Endothelial cell of umbilical vein (primary cell): ENCODE results near the gene UBR4. TPM values are rescaled to one million over a fixed set of nuclear protein-coding genes. Genes with fewer than 3 reads are reported as not detected.

Experiments used
- BruUV-seq: library from RNA; stranded (reverse); fragments of 400-500 nt; replicated peaks from 2 replicates; lab custom pipeline; 2021; lab: Mats Ljungman, UMichigan
- CTCF ChIA-PET: fragments of 300-600, 350-600 bp; sonication (Branson Sonifier 250); formaldehyde crosslinking; loops from one replicate; lab custom pipeline; 2021; ENCODE audit warnings: antibody characterized with exemption, inconsistent platforms; lab: Charles Lee
- POLR2A ChIA-PET: fragments of 300-600, 350-600 bp; sonication (Branson Sonifier 250); formaldehyde crosslinking; loops from one replicate; lab custom pipeline; 2021; ENCODE audit warnings: antibody characterized with exemption, inconsistent platforms; lab: Charles Lee
- DNase-seq: peaks from one replicate; pipeline ENCODE4 v3.0.0-alpha.2; 2011; ENCODE audit warnings: low read depth, low spot score
- FAIRE-seq: peaks from 2 replicates; lab custom pipeline; 2011; peaks lifted over from hg19 to GRCh38; lab: Jason Lieb, UNC
- H2AFZ ChIP-seq: 2 replicates; pipeline ENCODE4 v1.6.0; 2012; ENCODE audit warnings: low read depth, low read length, control low read depth, inconsistent platforms
- H3K27ac ChIP-seq: 2 replicates; pipeline ENCODE4 v1.5.1; 2011; ENCODE audit warnings: low read depth, mild to moderate bottlenecking, control low read depth, low read length, moderate library complexity; ENCODE audit not compliant: insufficient read depth
- H3K27me3 ChIP-seq, 2 experiments: 2 replicates each; pipeline versions ENCODE4 v1.6.0 to v1.6.1; 2011; ENCODE audit warnings: low read length in 2 of 2, mixed read lengths in 1 of 2; ENCODE audit not compliant: control insufficient read depth in 2 of 2, insufficient read depth in 2 of 2
- H3K36me3 ChIP-seq, 2 experiments: 2 replicates in 1 of 2; 3 replicates in 1 of 2; pipeline ENCODE4 v1.5.1; 2011; ENCODE audit warnings: low read length in 2 of 2, mild to moderate bottlenecking in 1 of 2, moderate library complexity in 1 of 2; ENCODE audit not compliant: control insufficient read depth in 2 of 2, insufficient read depth in 2 of 2; ENCODE audit errors: extremely low read depth in 1 of 2
- H3K4me1 ChIP-seq: 3 replicates; pipeline ENCODE4 v1.5.1; 2011; ENCODE audit warnings: mild to moderate bottlenecking, low read length; ENCODE audit not compliant: control insufficient read depth, insufficient read depth; ENCODE audit errors: extremely low read depth
- H3K4me2 ChIP-seq: 2 replicates; pipeline ENCODE4 v1.6.1; 2011; ENCODE audit warnings: low read length, control low read depth, mixed read lengths; ENCODE audit not compliant: insufficient read depth
- H3K4me3 ChIP-seq, 3 experiments: fragments of 200-600 bp in 1 of 3; sonication (generic), shearing (Covaris generic) in 1 of 3; replicated peaks in 1 of 3; 2 replicates each; pipeline ENCODE4 v1.5.1; 2011 to 2016; ENCODE audit warnings: control low read depth in 3 of 3, low read length in 3 of 3, mild to moderate bottlenecking in 2 of 3, inconsistent platforms in 1 of 3, low read depth in 1 of 3, moderate library complexity in 1 of 3; ENCODE audit not compliant: insufficient read depth in 1 of 3
- H3K79me2 ChIP-seq: 2 replicates; pipeline ENCODE4 v1.6.0; 2012; ENCODE audit warnings: low read length, inconsistent platforms; ENCODE audit not compliant: control insufficient read depth, insufficient read depth
- H3K9ac ChIP-seq: replicated peaks from 2 replicates; pipeline ENCODE3; 2011; ENCODE audit warnings: low read length, control low read depth; ENCODE audit not compliant: insufficient read depth; ENCODE audit errors: extremely low read depth
- H3K9me1 ChIP-seq: replicated peaks from 3 replicates; pipeline ENCODE4 v1.6.0; 2011; ENCODE audit warnings: mild to moderate bottlenecking, low read length; ENCODE audit not compliant: control insufficient read depth, insufficient read depth; ENCODE audit errors: extremely low read depth
- H3K9me3 ChIP-seq: replicated peaks from 2 replicates; pipeline ENCODE4 v1.5.1; 2012; ENCODE audit warnings: low read length, inconsistent platforms; ENCODE audit not compliant: control insufficient read depth, insufficient read depth
- H4K20me1 ChIP-seq: replicated peaks from 2 replicates; pipeline ENCODE3; 2011; ENCODE audit warnings: mild to moderate bottlenecking, low read length; ENCODE audit not compliant: control insufficient read depth, insufficient read depth; ENCODE audit errors: extremely low read depth
- EZH2 ChIP-seq: IDR thresholded peaks from 2 replicates; pipeline ENCODE4 v1.6.1; 2012; ENCODE audit warnings: borderline replicate concordance, low read depth, mild to moderate bottlenecking, moderate library complexity, low read length, inconsistent platforms; ENCODE audit not compliant: severe bottlenecking
- FOS ChIP-seq: IDR thresholded peaks from 2 replicates; pipeline ENCODE4 v1.6.1; 2011; ENCODE audit warnings: mild to moderate bottlenecking, low read length, moderate library complexity, borderline replicate concordance; ENCODE audit not compliant: insufficient read depth
- GATA2 ChIP-seq: IDR thresholded peaks from 2 replicates; pipeline ENCODE4 v1.7.0; 2011; ENCODE audit warnings: low read depth, mild to moderate bottlenecking, moderate library complexity, mixed read lengths, low read length; ENCODE audit not compliant: insufficient read length, insufficient read depth
- JUN ChIP-seq: IDR thresholded peaks from 2 replicates; pipeline ENCODE4 v1.6.1; 2011; ENCODE audit warnings: borderline replicate concordance, low read depth; ENCODE audit not compliant: insufficient read length, insufficient read depth
- MYC ChIP-seq: IDR thresholded peaks from one replicate; pipeline ENCODE4 v1.6.1; 2011; ENCODE audit warnings: mild to moderate bottlenecking, low read depth, low read length
- POLR2A ChIP-seq: IDR thresholded peaks from 2 replicates; pipeline ENCODE4 v1.6.1; 2012; ENCODE audit warnings: low read depth, mild to moderate bottlenecking, control low read depth, low read length
- POLR2AphosphoS5 ChIP-seq: IDR thresholded peaks from 2 replicates; pipeline ENCODE4 v1.6.1; 2012; ENCODE audit warnings: low read depth, mild to moderate bottlenecking, control low read depth, low read length, moderate library complexity; ENCODE audit not compliant: insufficient read depth
- dilution Hi-C: fragments of 300-500 bp; cut with MboI; formaldehyde crosslinking; loops from one replicate; pipeline ENCODE4 v1.15.0; 2019; ENCODE audit warnings: low sequenced_read_pairs; ENCODE audit not compliant: extremely low pct_ligation_motif_present
- intact Hi-C: fragments of 100-400 bp; cut with micrococcal nuclease; formaldehyde crosslinking; loops from one replicate; pipeline ENCODE4 v1.10.0; 2022
- polyA plus RNA-seq, 4 experiments: library from polyadenylated mRNA; depleted of rRNA in 3 of 4; stranded (reverse) in 3 of 4; unstranded in 1 of 4; fragments of >200 nt; gene quantifications; 2 replicates each; pipeline versions ENCODE4 v1.2.1 to v1.2.3, GENCODE V29; 2011 to 2012; ENCODE audit warnings: missing spikeins in 1 of 4
- total RNA-seq: library from RNA; stranded (reverse); gene quantifications from 2 replicates; pipeline ENCODE4 v1.2.3, GENCODE V29; 2021
- TF ChIP-seq, protein P1 (sequence below), 2 donors: IDR thresholded peaks; 1 replicate in 1 of 2; 2 replicates in 1 of 2; pipeline ENCODE4 v1.5.1; 2011; ENCODE audit warnings: low read length in 2 of 2, mild to moderate bottlenecking in 2 of 2, moderate library complexity in 2 of 2, control low read depth in 1 of 2, inconsistent platforms in 1 of 2, low read depth in 1 of 2; ENCODE audit not compliant: insufficient read depth in 1 of 2; ENCODE audit errors: extremely low read depth in 1 of 2
- TF ChIP-seq, protein P2 (sequence below): IDR thresholded peaks from 2 replicates; pipeline ENCODE4 v1.6.1; 2011; ENCODE audit not compliant: insufficient read depth, insufficient read length

Gene UBR4
- total and polyA plus RNA-seq, 2 donors (not counting 3 experiments of a cell fraction or from before 2014, with no cell fraction given): 125 to 150 TPM

DNA sequence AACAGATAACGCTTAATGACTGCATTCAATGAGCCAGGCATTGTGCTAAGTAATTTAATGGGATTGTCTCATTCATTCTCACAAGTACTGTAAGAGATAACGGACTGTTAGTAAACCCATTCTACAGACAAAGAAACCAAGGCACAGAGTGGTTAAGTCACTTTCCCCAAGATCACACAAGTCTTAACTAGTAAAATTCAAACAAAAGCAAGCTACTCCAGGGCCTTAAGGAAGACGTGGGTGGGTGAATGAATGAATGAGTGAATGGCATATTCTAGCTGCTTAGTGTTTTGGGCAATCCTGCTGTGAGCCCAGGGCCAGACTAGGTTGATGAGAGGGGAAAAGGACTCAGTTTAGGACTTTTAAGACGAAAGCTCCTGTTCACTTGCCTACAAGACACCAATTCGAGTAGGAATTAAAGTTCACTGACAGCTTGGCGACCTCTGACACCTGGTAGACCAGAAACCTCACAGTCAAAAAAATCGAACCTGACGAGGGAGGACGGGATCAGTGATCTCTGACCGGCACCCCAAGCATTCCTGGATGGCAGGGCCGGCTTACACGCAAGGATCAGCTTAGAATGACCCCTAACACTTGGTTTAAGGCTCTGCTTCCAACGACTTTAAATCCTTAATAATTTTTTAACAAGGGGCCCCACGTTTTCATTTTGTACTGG lies 40.7 kb upstream of the UBR4 start:
- Histone ChIP-seq H3K4me1 (peaks cover 18% of the 10 kb centered on the region), H3K27me3 (no peaks in the 10 kb centered on the region), H3K4me3 (peak overlapping the region; percentile 59 to 81 (median 78)), H2AFZ (peak overlapping the region; percentile 33), H3K79me2 (peaks cover 80% of the 10 kb centered on the region), H3K27ac (peak overlapping the region; percentile 54), H4K20me1 (peaks cover 2% of the 10 kb centered on the region), H3K36me3 (no peaks in the 10 kb centered on the region), H3K9ac (peak overlapping the region; percentile 84), H3K9me3 (no peaks in the 10 kb centered on the region), H3K4me2 (peak overlapping the region; percentile 97), H3K9me1 (no peaks in the 10 kb centered on the region)
- TF ChIP-seq, protein P1, sequence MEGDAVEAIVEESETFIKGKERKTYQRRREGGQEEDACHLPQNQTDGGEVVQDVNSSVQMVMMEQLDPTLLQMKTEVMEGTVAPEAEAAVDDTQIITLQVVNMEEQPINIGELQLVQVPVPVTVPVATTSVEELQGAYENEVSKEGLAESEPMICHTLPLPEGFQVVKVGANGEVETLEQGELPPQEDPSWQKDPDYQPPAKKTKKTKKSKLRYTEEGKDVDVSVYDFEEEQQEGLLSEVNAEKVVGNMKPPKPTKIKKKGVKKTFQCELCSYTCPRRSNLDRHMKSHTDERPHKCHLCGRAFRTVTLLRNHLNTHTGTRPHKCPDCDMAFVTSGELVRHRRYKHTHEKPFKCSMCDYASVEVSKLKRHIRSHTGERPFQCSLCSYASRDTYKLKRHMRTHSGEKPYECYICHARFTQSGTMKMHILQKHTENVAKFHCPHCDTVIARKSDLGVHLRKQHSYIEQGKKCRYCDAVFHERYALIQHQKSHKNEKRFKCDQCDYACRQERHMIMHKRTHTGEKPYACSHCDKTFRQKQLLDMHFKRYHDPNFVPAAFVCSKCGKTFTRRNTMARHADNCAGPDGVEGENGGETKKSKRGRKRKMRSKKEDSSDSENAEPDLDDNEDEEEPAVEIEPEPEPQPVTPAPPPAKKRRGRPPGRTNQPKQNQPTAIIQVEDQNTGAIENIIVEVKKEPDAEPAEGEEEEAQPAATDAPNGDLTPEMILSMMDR (IDR thresholded peaks at IDR 0.05; ENCODE audit: extremely low read depth in 1 of 2, insufficient read depth in 1 of 2, low read depth in 1 of 2, low read length in 2 of 2): no peak
- TF ChIP-seq GATA2: no peak
- no peak for TF ChIP-seq POLR2AphosphoS5
- no peak for TF ChIP-seq JUN
- no peak for TF ChIP-seq MYC
- no peak for TF ChIP-seq FOS
- TF ChIP-seq, protein P2, sequence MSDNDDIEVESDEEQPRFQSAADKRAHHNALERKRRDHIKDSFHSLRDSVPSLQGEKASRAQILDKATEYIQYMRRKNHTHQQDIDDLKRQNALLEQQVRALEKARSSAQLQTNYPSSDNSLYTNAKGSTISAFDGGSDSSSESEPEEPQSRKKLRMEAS: no peak
- no peak for TF ChIP-seq POLR2A
- TF ChIP-seq EZH2: no peak
- ChIA-PET POLR2A (no interaction called here), CTCF (interaction anchor here (1.1 to 2.2 kb wide), 5 partner anchors 10 to 409 kb away, joined by 3 to 13 read pairs (median 4); partner anchors contain the start of genes AKR7A2 and SLC66A1)
- FAIRE-seq (peak; percentile 54), DNase-seq (no peak)
- intact Hi-C loops: loop anchor here (1.0 to 10.0 kb wide), 4 partner anchors 40 to 344 kb away; partner anchors contain the start of genes AKR7A2, SLC66A1 and UBR4
- dilution Hi-C loops: no loop called here
- BruUV-seq: TSS peak; percentile 65
